Astrocyte (in vitro differentiated cells and primary cell): ENCODE results near the gene SUSD6. TPM values are rescaled to one million over a fixed set of nuclear protein-coding genes. Genes with fewer than 3 reads are reported as not detected.
A peak's percentile ranks its signal among the peaks of the same experiment; 100 is the strongest.

Experiments
- DNase-seq: peaks from one replicate; pipeline ENCODE4 v3.0.0-alpha.2; 2010; ENCODE audit warnings: low read depth
- FAIRE-seq: peaks from 2 replicates; lab custom pipeline; 2011; peaks lifted over from hg19 to GRCh38; lab: Jason Lieb, UNC
- H2AFZ ChIP-seq: 2 replicates; pipeline ENCODE4 v1.6.0; 2012; ENCODE audit warnings: low read depth, low read length, inconsistent platforms
- H3K27ac ChIP-seq: 2 replicates; pipeline ENCODE4 v1.5.1; 2011; ENCODE audit warnings: low read depth, low read length, inconsistent platforms
- H3K27me3 ChIP-seq: 2 replicates; pipeline ENCODE4 v1.6.0; 2011; ENCODE audit warnings: low read length, inconsistent platforms; ENCODE audit not compliant: insufficient read depth
- H3K36me3 ChIP-seq: 2 replicates; pipeline ENCODE4 v1.5.1; 2011; ENCODE audit warnings: low read length, inconsistent platforms; ENCODE audit not compliant: insufficient read depth
- H3K4me1 ChIP-seq: 2 replicates; pipeline ENCODE4 v1.5.1; 2011; ENCODE audit warnings: low read length, inconsistent platforms; ENCODE audit not compliant: insufficient read depth
- H3K4me2 ChIP-seq: 2 replicates; pipeline ENCODE4 v1.6.0; 2012; ENCODE audit warnings: low read length, inconsistent platforms
- H3K4me3 ChIP-seq: 2 replicates; pipeline ENCODE4 v1.5.1; 2011; ENCODE audit warnings: low read depth, mild to moderate bottlenecking, low read length, inconsistent platforms; ENCODE audit not compliant: insufficient read depth
- H3K79me2 ChIP-seq: 2 replicates; pipeline ENCODE4 v1.6.0; 2012; ENCODE audit warnings: mild to moderate bottlenecking, low read length, inconsistent platforms; ENCODE audit not compliant: insufficient read depth
- H3K9ac ChIP-seq: 2 replicates; pipeline ENCODE4 v1.6.0; 2012; ENCODE audit warnings: mild to moderate bottlenecking, low read length, inconsistent platforms
- H3K9me3 ChIP-seq: 2 replicates; pipeline ENCODE4 v1.5.1; 2012; ENCODE audit warnings: low read depth, mild to moderate bottlenecking, low read length, inconsistent platforms; ENCODE audit not compliant: insufficient read depth
- H4K20me1 ChIP-seq: 2 replicates; pipeline ENCODE4 v1.6.0; 2012; ENCODE audit warnings: low read length, inconsistent platforms; ENCODE audit not compliant: insufficient read depth
- H3K27ac Mint-ChIP-seq: one replicate; pipeline ENCODE4 v1.8.0; 2021; ENCODE audit warnings: mild to moderate bottlenecking, mixed read lengths; ENCODE audit not compliant: unreplicated experiment
- H3K27me3 Mint-ChIP-seq: one replicate; pipeline ENCODE4 v1.8.0; 2021; ENCODE audit warnings: low read depth, mixed read lengths; ENCODE audit not compliant: unreplicated experiment
- H3K36me3 Mint-ChIP-seq: one replicate; pipeline ENCODE4 v1.8.0; 2021; ENCODE audit warnings: low read depth, mixed read lengths; ENCODE audit not compliant: unreplicated experiment
- H3K4me1 Mint-ChIP-seq: one replicate; pipeline ENCODE4 v1.8.0; 2021; ENCODE audit warnings: low read depth, mixed read lengths; ENCODE audit not compliant: unreplicated experiment
- H3K4me3 Mint-ChIP-seq: one replicate; pipeline ENCODE4 v1.8.0; 2021; ENCODE audit warnings: mild to moderate bottlenecking, moderate library complexity, mixed read lengths; ENCODE audit not compliant: unreplicated experiment
- H3K9me3 Mint-ChIP-seq: one replicate; pipeline ENCODE4 v1.8.0; 2021; ENCODE audit warnings: mild to moderate bottlenecking, mixed read lengths; ENCODE audit not compliant: unreplicated experiment
- EZH2 ChIP-seq: IDR thresholded peaks from 2 replicates; pipeline ENCODE4 v1.6.1; 2012; ENCODE audit warnings: mild to moderate bottlenecking, low read length, inconsistent platforms; ENCODE audit not compliant: insufficient read depth
- total RNA-seq: library from RNA; stranded (reverse); gene quantifications from 2 replicates; pipeline ENCODE4 v1.2.1, GENCODE V29; 2021
- TF ChIP-seq, protein P1 (sequence below): IDR thresholded peaks from 2 replicates; pipeline ENCODE4 v1.5.1; 2011; ENCODE audit warnings: low read depth, mild to moderate bottlenecking, inconsistent platforms, low read length, moderate library complexity; ENCODE audit not compliant: insufficient read depth

SUSD6 gene
- total RNA-seq, 1 donor from 2014 or later, result 25.6 TPM

DNA sequence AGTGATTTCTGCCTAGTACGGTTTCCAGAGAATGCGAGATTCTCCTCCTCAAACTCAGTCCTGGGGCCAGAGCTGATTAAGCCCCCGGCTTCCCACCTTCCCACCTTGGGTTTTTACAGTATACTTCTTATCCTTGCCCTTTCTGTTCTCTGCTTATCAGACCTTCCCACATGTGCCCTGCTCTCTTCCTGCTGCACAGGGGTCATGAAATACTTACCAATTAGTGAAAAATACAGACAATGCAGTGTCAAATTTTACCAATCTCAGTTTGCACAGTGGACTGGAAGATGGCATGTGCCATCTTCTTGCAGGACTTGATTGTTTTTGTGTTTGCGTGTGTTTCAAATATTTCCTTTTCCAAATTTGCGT is 14.7 kb downstream of the SUSD6 start:
- peaks cover 88% of the 10 kb centered on the region for H4K20me1 ChIP-seq
- peak overlapping the region; percentile 3 for H3K27ac Mint-ChIP-seq
- H3K9ac ChIP-seq, result no peak overlapping the region
- H2AFZ ChIP-seq, result no peak overlapping the region
- H3K4me1 ChIP-seq, result peaks cover 9% of the 10 kb centered on the region
- H3K79me2 ChIP-seq, result peaks cover 92% of the 10 kb centered on the region
- H3K9me3 ChIP-seq, result no peaks in the 10 kb centered on the region
- no peaks in the 10 kb centered on the region for H3K36me3 Mint-ChIP-seq
- no peaks in the 10 kb centered on the region for H3K9me3 Mint-ChIP-seq
- peaks cover 31% of the 10 kb centered on the region for H3K4me1 Mint-ChIP-seq
- H3K27me3 Mint-ChIP-seq, result no peaks in the 10 kb centered on the region
- no peak overlapping the region for H3K27ac ChIP-seq
- no peak for TF ChIP-seq EZH2
- TF ChIP-seq, protein P1, sequence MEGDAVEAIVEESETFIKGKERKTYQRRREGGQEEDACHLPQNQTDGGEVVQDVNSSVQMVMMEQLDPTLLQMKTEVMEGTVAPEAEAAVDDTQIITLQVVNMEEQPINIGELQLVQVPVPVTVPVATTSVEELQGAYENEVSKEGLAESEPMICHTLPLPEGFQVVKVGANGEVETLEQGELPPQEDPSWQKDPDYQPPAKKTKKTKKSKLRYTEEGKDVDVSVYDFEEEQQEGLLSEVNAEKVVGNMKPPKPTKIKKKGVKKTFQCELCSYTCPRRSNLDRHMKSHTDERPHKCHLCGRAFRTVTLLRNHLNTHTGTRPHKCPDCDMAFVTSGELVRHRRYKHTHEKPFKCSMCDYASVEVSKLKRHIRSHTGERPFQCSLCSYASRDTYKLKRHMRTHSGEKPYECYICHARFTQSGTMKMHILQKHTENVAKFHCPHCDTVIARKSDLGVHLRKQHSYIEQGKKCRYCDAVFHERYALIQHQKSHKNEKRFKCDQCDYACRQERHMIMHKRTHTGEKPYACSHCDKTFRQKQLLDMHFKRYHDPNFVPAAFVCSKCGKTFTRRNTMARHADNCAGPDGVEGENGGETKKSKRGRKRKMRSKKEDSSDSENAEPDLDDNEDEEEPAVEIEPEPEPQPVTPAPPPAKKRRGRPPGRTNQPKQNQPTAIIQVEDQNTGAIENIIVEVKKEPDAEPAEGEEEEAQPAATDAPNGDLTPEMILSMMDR, result no peak
- no peak for FAIRE-seq
- no peaks in the 10 kb centered on the region for H3K36me3 ChIP-seq
- DNase-seq, result no peak
- H3K4me3 ChIP-seq, result no peak overlapping the region
- H3K4me2 ChIP-seq, result no peak overlapping the region
- H3K4me3 Mint-ChIP-seq, result no peak overlapping the region
- H3K27me3 ChIP-seq, result no peaks in the 10 kb centered on the region

DNA sequence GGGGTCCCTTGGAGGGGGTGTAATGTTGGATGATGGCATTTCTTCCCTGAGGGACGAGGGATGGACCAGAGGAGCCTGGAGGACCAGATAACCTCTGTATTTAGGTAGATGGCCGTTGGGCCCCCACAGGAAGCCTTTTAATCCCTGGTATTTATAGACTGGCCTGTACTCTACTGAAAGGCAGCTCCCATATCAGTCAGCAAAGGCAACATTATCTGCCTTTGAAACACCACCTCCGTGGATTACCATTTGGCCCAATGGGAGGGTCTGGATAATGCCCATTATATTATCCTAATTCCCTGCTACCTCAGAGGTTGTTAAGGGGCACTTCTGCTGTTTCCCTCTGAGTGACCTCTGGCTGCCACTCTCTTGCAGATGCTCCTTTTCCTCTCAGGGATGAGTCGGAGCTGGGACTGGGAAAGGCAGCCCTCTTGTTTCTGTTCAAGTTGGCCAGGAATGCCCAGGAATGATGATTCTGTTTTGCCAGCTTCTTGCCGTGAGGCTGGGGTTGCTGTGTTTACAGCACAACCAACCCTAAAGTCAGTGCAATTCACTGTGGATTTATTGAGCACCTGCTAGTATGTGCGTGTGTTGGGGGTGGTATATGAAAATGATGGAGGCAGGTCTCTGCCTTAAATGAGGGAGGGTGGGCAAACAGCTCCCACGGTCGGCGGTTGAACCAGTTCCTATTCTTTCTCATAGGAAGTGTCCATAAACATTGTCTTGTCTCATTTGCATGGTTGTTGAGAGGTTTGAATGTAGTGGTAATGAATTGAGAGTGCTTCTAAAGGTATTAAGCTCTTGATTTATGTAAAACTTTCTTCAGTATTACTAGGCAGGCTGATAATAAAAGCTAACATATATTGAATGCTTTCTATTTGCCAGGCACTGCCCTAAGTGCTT is 18.1 kb downstream of the SUSD6 start:
- Mint-ChIP-seq H3K27me3 (no peaks in the 10 kb centered on the region), H3K27ac (no peak overlapping the region)
- no peak overlapping the region for H3K27ac ChIP-seq

More for the DNA sequence above, 18.1 kb downstream of the SUSD6 start:
- no peaks in the 10 kb centered on the region for H3K27me3 ChIP-seq
- TF ChIP-seq EZH2, result no peak
- TF ChIP-seq, protein P1, result no peak
- no peak overlapping the region for H3K9ac ChIP-seq
- H3K4me1 Mint-ChIP-seq, result peaks cover 51% of the 10 kb centered on the region
- no peak for DNase-seq
- H3K36me3 Mint-ChIP-seq, result no peaks in the 10 kb centered on the region
- no peak overlapping the region for H2AFZ ChIP-seq
- H3K79me2 ChIP-seq, result peaks cover 89% of the 10 kb centered on the region
- no peaks in the 10 kb centered on the region for H3K36me3 ChIP-seq
- H3K4me3 ChIP-seq, result no peak overlapping the region
- H3K9me3 Mint-ChIP-seq, result no peaks in the 10 kb centered on the region
- no peak for FAIRE-seq
- H3K4me2 ChIP-seq, result no peak overlapping the region
- no peak overlapping the region for H3K4me3 Mint-ChIP-seq
- H3K4me1 ChIP-seq, result peaks cover 17% of the 10 kb centered on the region
- peaks cover 93% of the 10 kb centered on the region for H4K20me1 ChIP-seq
- no peaks in the 10 kb centered on the region for H3K9me3 ChIP-seq
